HG02678 (cell line): Measurements from ENCODE around the gene CSAG1.
"Not testable (repeated sequence)": the region's sequence is repeated elsewhere in the genome, so short reads cannot be mapped to it uniquely, and the experiment has no call there.

Source experiments
- ATAC-seq: cut with Tn5 transposase; IDR thresholded peaks from one replicate; pipeline ENCODE4 v1.9.1; 2021; ENCODE audit warnings: mild to moderate bottlenecking, moderate library complexity; ENCODE audit not compliant: unreplicated experiment

Gene CSAG1

GRCh38 chrX:152700390-152700789 lies 33.1 kb downstream of the CSAG1 start:
- not testable (repeated sequence) for ATAC-seq

- ATAC-seq, result not testable (repeated sequence)
Observed at GRCh38 chrX:152697952-152698931, 35.3 kb downstream of the CSAG1 start, which contains the start of gene MAGEA3. TSS of gene MAGEA3 (plus strand) at chrX:152698794. CDS start at chrX:152700833, 2,039 bp downstream.

DNA sequence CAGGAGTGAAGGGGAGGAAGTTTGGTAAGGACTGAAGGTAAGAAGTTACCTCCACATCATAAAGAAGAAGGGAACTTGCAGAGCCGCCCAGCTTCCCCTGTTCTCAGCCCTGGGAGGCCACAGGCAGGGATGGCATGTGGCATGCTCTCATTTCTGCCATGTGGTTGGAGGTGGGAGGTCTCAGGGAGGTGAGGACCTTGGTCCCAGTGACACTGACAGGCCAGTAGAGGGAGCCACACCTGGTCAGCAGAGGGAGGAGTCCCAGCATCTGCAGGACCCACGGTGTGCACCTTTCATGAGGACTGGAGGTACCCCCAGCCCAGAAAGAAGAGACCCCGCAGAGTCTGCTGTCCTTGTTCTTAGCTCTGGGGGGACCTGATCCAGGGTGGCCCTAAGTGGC lies 52.5 kb downstream of the CSAG1 start:
- ATAC-seq, result not testable (repeated sequence)
